ENCODE results near the gene ADAM8.

DNA sequence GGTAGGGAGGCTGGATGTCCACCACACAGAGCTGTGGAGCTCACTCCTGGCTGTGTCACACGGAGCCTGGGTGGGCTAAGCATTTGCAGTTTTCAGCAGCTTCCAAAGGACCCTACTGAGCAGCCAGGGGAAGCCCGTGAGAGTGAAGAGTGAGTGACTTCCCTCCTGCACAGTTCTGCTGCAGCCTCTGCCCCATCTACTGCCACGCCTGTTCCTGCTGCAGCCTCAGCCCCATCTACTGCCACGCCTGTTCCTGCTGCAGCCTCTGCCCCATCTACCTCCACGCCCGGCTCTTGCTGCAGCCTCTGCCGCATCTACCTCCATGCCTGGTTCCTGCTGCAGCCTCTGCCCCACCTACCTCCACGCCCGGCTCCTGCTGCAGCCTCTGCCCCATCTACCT, 12.2 kb downstream of the ADAM8 start:
- TF ChIP-seq, protein P1, sequence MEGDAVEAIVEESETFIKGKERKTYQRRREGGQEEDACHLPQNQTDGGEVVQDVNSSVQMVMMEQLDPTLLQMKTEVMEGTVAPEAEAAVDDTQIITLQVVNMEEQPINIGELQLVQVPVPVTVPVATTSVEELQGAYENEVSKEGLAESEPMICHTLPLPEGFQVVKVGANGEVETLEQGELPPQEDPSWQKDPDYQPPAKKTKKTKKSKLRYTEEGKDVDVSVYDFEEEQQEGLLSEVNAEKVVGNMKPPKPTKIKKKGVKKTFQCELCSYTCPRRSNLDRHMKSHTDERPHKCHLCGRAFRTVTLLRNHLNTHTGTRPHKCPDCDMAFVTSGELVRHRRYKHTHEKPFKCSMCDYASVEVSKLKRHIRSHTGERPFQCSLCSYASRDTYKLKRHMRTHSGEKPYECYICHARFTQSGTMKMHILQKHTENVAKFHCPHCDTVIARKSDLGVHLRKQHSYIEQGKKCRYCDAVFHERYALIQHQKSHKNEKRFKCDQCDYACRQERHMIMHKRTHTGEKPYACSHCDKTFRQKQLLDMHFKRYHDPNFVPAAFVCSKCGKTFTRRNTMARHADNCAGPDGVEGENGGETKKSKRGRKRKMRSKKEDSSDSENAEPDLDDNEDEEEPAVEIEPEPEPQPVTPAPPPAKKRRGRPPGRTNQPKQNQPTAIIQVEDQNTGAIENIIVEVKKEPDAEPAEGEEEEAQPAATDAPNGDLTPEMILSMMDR (IDR thresholded peaks at IDR 0.05), result no peak
- TF ChIP-seq POLR2A (IDR thresholded peaks at IDR 0.05), result no peak
